C4-2B (cell line): Measurements from ENCODE around the gene R3HDM4.
A peak's percentile ranks its signal among the peaks of the same experiment; 100 is the strongest.

Experiments used
- H3K27ac ChIP-seq: fragments of 450-650 bp; 2 replicates; pipeline ENCODE4 v1.5.1; 2017
- ZFX ChIP-seq: fragments of 450-650 bp; IDR thresholded peaks from 2 replicates; pipeline ENCODE4 v1.6.1; 2017
- TF ChIP-seq, protein P1 (sequence below): fragments of 450-650 bp; conservative IDR thresholded peaks from 2 replicates; pipeline ENCODE4 v1.5.1; 2017; ENCODE audit warnings: mild to moderate bottlenecking

Gene R3HDM4

DNA sequence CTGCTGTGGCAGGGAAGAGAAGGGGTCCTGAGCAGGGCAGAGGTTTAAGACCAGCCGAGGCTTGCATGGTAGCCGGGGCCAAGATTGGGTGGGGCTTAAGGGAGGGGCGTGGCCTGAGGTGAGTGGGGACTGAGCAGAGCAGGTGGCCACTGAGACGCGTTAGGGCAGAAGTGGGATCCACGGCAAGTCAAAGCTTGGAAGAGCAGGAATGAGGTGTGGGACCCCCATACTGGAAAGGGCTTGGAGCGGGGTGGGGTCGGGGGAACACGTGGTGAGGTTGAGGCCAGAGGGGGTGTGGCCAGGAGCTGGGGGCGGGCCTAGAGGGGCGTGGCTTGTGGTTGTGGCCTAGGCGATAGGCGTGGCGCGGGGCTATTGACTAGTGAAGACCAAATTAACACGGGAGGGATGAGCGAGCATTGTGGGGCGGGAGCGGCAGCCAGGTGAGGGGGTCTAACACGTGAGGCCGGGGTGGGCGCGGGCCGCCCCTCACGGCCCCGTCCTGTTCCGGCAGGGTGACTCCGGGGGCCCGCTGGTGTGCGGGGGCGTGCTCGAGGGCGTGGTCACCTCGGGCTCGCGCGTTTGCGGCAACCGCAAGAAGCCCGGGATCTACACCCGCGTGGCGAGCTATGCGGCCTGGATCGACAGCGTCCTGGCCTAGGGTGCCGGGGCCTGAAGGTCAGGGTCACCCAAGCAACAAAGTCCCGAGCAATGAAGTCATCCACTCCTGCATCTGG lies 50.3 kb downstream of the R3HDM4 start:
- no peak for TF ChIP-seq ZFX
- TF ChIP-seq, protein P1, sequence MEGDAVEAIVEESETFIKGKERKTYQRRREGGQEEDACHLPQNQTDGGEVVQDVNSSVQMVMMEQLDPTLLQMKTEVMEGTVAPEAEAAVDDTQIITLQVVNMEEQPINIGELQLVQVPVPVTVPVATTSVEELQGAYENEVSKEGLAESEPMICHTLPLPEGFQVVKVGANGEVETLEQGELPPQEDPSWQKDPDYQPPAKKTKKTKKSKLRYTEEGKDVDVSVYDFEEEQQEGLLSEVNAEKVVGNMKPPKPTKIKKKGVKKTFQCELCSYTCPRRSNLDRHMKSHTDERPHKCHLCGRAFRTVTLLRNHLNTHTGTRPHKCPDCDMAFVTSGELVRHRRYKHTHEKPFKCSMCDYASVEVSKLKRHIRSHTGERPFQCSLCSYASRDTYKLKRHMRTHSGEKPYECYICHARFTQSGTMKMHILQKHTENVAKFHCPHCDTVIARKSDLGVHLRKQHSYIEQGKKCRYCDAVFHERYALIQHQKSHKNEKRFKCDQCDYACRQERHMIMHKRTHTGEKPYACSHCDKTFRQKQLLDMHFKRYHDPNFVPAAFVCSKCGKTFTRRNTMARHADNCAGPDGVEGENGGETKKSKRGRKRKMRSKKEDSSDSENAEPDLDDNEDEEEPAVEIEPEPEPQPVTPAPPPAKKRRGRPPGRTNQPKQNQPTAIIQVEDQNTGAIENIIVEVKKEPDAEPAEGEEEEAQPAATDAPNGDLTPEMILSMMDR, result no peak
- no peak overlapping the region for H3K27ac ChIP-seq

DNA sequence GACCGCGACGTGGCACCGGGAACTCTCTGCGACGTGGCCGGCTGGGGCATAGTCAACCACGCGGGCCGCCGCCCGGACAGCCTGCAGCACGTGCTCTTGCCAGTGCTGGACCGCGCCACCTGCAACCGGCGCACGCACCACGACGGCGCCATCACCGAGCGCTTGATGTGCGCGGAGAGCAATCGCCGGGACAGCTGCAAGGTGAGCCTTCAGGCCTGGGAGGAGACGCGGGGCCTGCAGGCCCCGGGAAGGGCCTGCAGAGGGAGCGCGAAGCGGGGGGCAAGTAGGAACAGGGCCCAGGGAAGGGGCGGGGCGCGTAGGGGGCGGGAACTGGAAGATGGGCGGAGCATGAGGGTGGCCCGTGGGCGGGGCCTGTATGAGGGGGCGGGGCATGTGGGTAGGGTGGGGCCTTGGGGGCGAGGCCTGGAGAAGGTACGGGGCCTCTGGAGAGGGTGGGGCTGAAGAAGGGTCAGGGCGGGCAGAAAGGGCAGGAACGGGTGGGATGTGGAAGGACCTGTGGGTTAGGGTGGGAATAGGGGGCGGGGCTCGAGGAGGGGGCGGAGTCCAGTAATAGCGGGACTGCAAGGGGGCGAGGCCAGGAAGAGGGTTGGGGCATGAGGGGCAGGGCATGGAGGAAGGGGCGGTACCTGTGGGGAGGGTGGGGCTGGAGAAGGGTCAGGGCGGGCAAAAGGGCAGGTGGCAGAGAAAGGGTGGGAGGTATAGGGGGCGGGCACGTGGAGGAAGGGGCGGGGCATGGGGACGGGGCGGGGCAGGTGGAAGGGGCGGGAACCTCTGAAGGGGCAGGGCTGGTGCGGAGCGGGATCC lies 51.1 kb downstream of the R3HDM4 start:
- H3K27ac ChIP-seq, result no peak overlapping the region
- no peak for TF ChIP-seq ZFX
- TF ChIP-seq, protein P1, result no peak

DNA sequence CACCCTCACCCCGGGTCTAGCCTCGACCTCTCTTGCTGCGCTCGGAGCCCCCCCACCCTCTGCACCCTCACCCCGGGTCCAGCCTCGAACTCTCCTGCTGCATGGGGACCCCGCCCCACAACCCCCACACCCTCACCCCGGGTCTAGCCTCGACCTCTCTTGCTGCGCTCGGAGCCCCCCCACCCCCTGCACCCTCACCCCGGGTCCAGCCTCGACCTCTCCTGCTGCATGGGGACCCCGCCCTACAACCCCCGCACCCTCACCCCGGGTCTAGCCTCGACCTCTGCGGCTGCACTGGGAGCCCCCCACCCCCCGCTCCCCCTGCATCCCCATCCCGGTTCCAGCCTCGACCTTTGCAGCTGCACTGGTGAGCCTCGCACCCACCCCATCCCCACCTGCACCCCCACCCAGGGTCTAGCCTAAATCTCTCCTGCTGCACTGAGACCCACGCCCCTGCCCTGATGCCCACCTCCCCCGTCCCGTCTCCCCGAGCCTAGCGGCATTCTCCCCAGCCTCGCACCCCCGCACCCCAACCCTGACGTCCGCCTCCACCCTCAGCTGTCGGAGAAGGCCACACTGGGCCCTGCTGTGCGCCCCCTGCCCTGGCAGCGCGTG lies 51.8 kb downstream of the R3HDM4 start:
- H3K27ac ChIP-seq, result no peak overlapping the region
- TF ChIP-seq, protein P1, result no peak
- no peak for TF ChIP-seq ZFX

- H3K27ac ChIP-seq, result peak within 1 kb of the TSS; percentile 53
Observed at GRCh38 chr19:858868-859843, 53.9 kb downstream of the R3HDM4 start, which contains the start of gene CFD. CFD (plus strand) TSS chr19:859664; CDS start chr19:859690, 26 bp downstream.

GRCh38 chr19:858284-858683 lies 54.7 kb downstream of the R3HDM4 start:
- TF ChIP-seq, protein P1, result no peak
- no peak for TF ChIP-seq ZFX
- H3K27ac ChIP-seq, result no peak overlapping the region

More at GRCh38 chr19:858868-859843, 53.9 kb downstream of the R3HDM4 start, which contains the start of gene CFD:
- TF ChIP-seq, protein P1, result no peak
- no peak for TF ChIP-seq ZFX

- no peak overlapping the region for H3K27ac ChIP-seq
- TF ChIP-seq, protein P1, result no peak
- no peak for TF ChIP-seq ZFX
Observed at GRCh38 chr19:855566-856120, 57.4 kb downstream of the R3HDM4 start.
